HG03095 (cell line): ENCODE results near the gene CLEC14A.

Experiments
- ATAC-seq: cut with Tn5 transposase; IDR thresholded peaks from one replicate; pipeline ENCODE4 v1.9.1; 2021; ENCODE audit warnings: moderate library complexity; ENCODE audit not compliant: unreplicated experiment

Gene CLEC14A

DNA sequence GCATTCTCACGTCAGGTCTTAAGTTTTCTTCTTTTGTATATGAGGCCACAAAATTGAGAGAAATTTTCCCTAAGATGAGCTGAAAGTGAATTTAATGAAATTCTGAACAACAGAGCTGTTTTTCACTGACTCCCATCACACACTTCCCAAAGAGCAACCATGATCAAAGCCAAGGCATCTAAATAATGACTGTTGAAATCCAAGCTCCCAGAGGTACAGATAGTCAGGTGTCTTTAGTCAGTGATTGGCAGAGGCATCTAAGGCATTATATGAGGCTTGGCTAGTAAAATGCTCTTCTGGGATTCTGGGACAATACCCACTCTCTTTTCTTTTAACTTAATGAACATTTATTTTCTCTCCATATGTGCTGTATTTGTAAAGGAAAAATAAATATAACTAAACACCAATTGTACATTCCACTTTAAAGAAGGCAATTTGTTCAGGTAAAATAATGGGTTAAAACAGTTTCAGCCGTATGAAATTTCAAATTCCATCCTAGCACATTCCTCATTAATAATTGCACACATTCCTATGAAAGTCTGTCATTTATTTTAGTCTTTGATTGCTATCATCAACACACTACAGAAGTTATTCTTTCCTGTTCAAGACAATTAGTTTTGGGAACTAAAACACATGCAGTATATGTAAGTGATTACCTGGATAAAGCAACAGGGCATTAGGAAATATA is 49.1 kb downstream of the CLEC14A start:
- ATAC-seq = no peak

DNA sequence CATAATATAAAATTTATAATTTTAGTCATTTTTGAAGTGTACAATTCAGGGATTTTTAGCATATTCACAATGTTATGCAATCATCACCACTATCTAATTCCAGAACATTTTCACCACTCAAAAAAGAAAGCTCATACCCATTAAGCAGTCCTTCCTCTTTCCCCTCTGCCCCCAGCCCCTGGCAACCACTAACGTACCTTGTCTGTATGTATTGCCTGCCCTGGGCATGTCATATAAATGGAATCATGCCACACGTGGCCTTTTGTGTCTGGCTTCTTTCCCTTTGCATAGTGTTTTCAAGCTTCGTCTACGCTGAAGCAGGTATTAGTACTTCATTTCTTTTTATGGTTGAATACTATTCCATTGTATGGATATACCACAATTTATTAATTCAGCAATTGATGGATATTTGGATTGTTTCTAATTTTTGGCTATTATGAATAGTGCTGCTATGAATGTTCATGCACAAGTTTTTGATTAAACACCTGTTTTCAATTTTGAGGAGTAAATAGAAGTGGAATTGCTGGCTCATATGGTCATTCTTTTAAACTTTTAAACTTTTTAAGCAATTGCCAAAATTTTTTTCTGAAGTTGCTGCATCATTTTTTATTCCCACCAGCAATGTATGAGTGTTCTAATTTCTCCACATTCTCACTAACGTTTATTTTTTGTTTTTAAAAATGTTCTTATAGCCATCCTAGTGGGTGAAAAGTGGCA is 49.8 kb downstream of the CLEC14A start:
- no peak for ATAC-seq

DNA sequence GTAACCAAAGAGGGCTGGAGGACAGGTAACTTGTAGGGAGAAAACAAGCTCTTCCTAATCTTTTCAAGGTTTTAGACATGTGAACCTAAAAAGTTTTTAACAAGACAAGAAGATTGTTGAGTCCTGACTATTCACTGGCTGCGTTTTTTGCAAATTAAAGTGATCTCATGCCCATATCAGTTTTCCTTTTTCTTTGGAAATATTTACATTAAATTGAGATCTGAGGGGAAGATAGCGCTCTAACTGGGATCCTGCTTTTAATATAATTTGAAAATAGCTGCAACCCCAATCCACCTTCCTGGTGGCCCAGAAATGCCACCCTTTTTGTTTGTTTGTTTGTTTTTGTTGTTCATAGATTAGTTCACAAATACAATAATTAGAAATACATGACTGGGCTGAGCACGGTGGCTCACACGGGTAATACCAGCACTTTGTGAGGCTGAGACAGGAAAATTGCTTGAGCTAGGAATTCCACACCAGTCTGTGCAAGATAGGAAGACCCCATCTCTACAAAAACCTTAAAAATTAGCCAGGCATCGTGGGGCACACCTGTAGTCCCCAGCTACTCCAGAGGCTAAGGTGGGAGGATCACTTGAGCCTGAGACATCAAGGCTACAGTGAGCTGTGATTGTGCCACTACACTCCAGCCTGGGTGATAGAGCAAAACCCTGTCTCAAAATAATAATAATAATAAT is 50.6 kb downstream of the CLEC14A start:
- ATAC-seq = no peak

DNA sequence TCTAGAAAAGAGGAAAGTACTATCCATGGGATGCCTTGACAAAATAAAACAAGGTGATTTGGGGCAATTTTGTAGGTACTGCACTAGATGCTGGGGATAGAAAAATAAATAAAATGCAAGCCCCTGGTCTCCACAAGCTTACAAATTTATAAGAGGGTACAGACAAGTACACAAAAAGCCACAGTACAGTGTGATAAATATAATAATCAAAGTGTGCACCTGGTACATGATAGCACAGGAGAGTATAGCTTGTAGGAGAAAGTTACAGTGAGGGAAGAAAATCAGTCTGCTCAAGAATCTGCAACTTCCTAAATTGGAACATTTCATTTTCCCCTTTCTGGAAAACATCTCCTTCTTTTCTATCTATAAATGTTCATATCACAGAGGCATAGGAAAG is 51.2 kb downstream of the CLEC14A start:
- ATAC-seq = no peak
